ENCODE results near the gene OSBPL5. TPM values are rescaled to one million over a fixed set of nuclear protein-coding genes. Genes with fewer than 3 reads are reported as not detected.

The OSBPL5 gene
- total RNA-seq, 1 donor from 2014 or later, result 6.2 TPM

DNA sequence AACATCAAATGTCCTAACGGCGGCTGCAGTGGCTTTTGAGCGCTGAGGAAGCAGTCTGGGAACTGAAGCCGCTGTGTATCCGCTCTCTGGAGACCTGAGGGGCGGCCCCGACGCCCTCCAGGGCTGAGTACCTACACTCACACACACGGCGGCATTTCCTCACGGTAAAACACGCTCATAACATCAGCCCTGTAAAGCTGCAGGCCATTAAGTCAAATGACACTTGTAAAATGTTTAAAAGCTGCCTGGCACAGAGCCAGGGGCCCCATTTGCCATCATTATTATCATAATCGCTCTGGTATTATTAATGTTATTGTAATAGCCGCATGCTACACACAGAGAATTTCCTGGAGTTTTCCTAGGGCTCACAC lies 113.0 kb downstream of the OSBPL5 start:
- Mint-ChIP-seq H3K27me3 (ENCODE audit: insufficient read depth, low read depth) (peaks cover 7% of the 10 kb centered on the region), H3K27ac (no peak overlapping the region), H3K4me1 (peaks cover 32% of the 10 kb centered on the region), H3K4me3 (no peak overlapping the region), H3K9me3 (no peaks in the 10 kb centered on the region), H3K36me3 (peaks cover 3% of the 10 kb centered on the region)
- H3K9me3 ChIP-seq (ENCODE audit: low read depth), result no peaks in the 10 kb centered on the region
- H4K20me1 ChIP-seq (ENCODE audit: low read depth), result peaks cover 8% of the 10 kb centered on the region
- peak overlapping the region; percentile 27 for H3K9ac ChIP-seq
- TF ChIP-seq EZH2phosphoT487 (IDR thresholded peaks at IDR 0.05) (no peak), EZH2 (IDR thresholded peaks at IDR 0.05) (no peak)
- TF ChIP-seq, protein P1, sequence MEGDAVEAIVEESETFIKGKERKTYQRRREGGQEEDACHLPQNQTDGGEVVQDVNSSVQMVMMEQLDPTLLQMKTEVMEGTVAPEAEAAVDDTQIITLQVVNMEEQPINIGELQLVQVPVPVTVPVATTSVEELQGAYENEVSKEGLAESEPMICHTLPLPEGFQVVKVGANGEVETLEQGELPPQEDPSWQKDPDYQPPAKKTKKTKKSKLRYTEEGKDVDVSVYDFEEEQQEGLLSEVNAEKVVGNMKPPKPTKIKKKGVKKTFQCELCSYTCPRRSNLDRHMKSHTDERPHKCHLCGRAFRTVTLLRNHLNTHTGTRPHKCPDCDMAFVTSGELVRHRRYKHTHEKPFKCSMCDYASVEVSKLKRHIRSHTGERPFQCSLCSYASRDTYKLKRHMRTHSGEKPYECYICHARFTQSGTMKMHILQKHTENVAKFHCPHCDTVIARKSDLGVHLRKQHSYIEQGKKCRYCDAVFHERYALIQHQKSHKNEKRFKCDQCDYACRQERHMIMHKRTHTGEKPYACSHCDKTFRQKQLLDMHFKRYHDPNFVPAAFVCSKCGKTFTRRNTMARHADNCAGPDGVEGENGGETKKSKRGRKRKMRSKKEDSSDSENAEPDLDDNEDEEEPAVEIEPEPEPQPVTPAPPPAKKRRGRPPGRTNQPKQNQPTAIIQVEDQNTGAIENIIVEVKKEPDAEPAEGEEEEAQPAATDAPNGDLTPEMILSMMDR (IDR thresholded peaks at IDR 0.05), result no peak
- H3K4me2 ChIP-seq, result no peak overlapping the region
- H3K27ac ChIP-seq, result no peak overlapping the region
- DNase-seq (ENCODE audit: low spot score), result no peak
- H3K27me3 ChIP-seq, result no peaks in the 10 kb centered on the region
- H2AFZ ChIP-seq (replicated peaks), result no peak overlapping the region
- no peak overlapping the region for H3K4me3 ChIP-seq
- H3K36me3 ChIP-seq, result no peaks in the 10 kb centered on the region
- H3F3A ChIP-seq (ENCODE audit: low read depth), result no peaks in the 10 kb centered on the region
- peaks cover 73% of the 10 kb centered on the region for H3K79me2 ChIP-seq (ENCODE audit: low read depth)
- peaks cover 13% of the 10 kb centered on the region for H3K4me1 ChIP-seq

DNA sequence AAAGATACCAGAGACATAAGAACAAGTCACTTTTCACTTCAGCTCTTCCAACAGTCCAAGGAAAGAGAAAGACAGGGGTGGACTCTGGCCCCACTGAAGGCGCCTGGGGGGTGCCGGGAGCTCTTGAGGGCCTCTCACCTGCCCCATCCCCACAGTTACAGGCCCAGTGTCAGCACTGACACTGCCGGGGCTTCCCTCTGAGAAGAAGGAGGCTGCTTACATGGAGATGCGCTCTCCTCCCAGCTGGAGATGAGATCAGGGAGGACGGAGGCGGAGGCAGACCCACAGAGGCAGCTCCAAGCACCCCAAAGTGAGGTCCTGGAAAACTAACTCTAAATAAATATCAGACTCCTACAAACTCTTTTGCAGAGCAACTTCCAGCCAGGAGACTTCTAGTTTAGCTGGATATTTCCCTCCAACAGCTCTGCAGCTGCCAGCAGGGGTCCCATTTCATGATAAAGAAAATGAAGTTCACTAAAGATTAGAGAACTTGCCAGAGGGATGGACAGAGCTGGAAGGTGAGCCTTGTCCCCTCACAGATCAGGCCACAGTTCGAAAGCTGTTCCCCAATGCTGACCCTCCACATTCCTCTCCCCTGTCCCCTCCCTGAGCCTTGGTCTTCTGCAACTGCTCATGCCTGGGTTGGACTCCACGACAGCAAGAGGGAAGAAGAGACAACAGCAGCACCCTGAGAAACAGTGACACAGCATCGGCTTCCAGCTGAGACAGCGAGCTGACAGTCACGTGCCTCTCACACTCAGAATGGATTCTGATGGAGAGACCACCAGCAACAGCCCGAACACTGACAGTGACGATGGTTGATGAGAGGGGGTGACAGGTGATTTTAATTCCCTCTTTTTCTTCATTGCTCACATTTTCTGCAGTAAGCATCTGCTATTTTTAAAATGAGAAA lies 113.7 kb downstream of the OSBPL5 start:
- Mint-ChIP-seq H3K4me1 (peaks cover 32% of the 10 kb centered on the region), H3K36me3 (peaks cover 3% of the 10 kb centered on the region)

DNA sequence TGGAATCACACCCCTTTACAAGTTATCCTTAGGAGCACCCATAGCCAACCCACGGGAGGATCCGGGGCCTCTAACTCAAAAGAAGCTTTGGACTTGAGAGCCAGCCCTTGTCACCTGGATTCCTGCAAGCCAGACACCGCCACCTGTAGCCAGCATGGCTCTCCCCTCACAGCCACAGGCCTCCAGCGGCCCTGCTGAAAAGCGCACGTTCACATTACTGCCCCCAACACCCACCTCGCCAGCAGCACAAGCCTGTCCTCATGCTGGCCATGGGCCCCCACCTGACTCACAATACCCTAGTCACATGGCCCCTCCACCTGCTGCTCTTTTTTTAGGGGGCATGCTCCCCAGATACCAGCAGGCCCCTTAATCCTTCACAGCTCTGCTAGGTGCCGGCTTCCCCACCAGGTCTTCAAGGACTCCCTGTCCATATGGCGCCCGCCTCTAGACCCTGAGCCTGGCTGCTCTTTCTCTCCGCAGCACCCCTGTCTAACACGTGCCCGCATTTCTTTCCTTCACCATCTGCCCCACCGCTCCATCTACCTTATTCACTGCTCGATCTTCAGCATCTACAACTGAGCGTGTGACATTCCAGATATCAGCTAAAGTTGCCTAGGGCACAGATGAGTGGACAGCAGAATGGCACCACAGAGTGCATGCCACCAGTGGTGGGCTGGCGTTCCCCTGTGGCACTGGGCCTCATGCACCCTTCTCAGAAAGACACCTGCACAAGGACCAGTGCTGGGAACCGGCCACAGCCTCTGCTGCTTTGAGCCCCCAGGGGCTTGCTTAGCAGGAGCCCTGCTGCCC lies 114.5 kb downstream of the OSBPL5 start:
- Histone ChIP-seq H2AFZ (replicated peaks) (no peak overlapping the region), H3K9ac (no peak overlapping the region), H3K4me1 (peaks cover 13% of the 10 kb centered on the region), H3K27me3 (no peaks in the 10 kb centered on the region), H3F3A (ENCODE audit: low read depth) (no peaks in the 10 kb centered on the region), H3K27ac (no peak overlapping the region), H4K20me1 (ENCODE audit: low read depth) (peaks cover 5% of the 10 kb centered on the region), H3K79me2 (ENCODE audit: low read depth) (peaks cover 66% of the 10 kb centered on the region), H3K9me3 (ENCODE audit: low read depth) (no peaks in the 10 kb centered on the region), H3K4me2 (no peak overlapping the region), H3K36me3 (no peaks in the 10 kb centered on the region), H3K4me3 (no peak overlapping the region)
- Mint-ChIP-seq H3K4me3 (no peak overlapping the region), H3K4me1 (peaks cover 25% of the 10 kb centered on the region), H3K27me3 (ENCODE audit: insufficient read depth, low read depth) (peaks cover 7% of the 10 kb centered on the region), H3K36me3 (peaks cover 3% of the 10 kb centered on the region), H3K9me3 (no peaks in the 10 kb centered on the region), H3K27ac (peak overlapping the region; percentile 88)
- TF ChIP-seq, protein P1 (IDR thresholded peaks at IDR 0.05), result no peak
- TF ChIP-seq EZH2phosphoT487 (IDR thresholded peaks at IDR 0.05), result no peak
- TF ChIP-seq EZH2 (IDR thresholded peaks at IDR 0.05), result no peak
- no peak for DNase-seq (ENCODE audit: low spot score)

More for the DNA sequence above, 113.7 kb downstream of the OSBPL5 start:
- TF ChIP-seq EZH2 (IDR thresholded peaks at IDR 0.05) (no peak), EZH2phosphoT487 (IDR thresholded peaks at IDR 0.05) (no peak)
- TF ChIP-seq, protein P1 (IDR thresholded peaks at IDR 0.05), result no peak
- Histone ChIP-seq H2AFZ (replicated peaks) (no peak overlapping the region), H3K27ac (no peak overlapping the region), H3K9ac (peak overlapping the region; percentile 27), H3K4me3 (no peak overlapping the region), H3K36me3 (no peaks in the 10 kb centered on the region), H3K27me3 (no peaks in the 10 kb centered on the region), H3K4me1 (peaks cover 13% of the 10 kb centered on the region), H3F3A (ENCODE audit: low read depth) (no peaks in the 10 kb centered on the region), H3K79me2 (ENCODE audit: low read depth) (peaks cover 72% of the 10 kb centered on the region), H3K9me3 (ENCODE audit: low read depth) (no peaks in the 10 kb centered on the region), H3K4me2 (no peak overlapping the region), H4K20me1 (ENCODE audit: low read depth) (peaks cover 5% of the 10 kb centered on the region)
- Mint-ChIP-seq H3K27me3 (ENCODE audit: insufficient read depth, low read depth) (peaks cover 7% of the 10 kb centered on the region), H3K27ac (no peak overlapping the region), H3K4me3 (no peak overlapping the region), H3K9me3 (no peaks in the 10 kb centered on the region)
- no peak for DNase-seq (ENCODE audit: low spot score)
